ENCODE data around the gene SCCPDH. TPM values are rescaled to one million over a fixed set of nuclear protein-coding genes. Genes with fewer than 3 reads are reported as not detected.
"Not testable (repeated sequence)": the region's sequence is repeated elsewhere in the genome, so short reads cannot be mapped to it uniquely, and the experiment has no call there.

SCCPDH gene
- total RNA-seq, 1 donor from 2014 or later, result 21.3 TPM

GRCh38 chr1:246746155-246746554, 21.9 kb downstream of the SCCPDH start:
- intact Hi-C loops (cut with micrococcal nuclease), result not testable (repeated sequence)

- intact Hi-C loops (cut with micrococcal nuclease), result no loop called here
These were observed 23.8 kb downstream of the SCCPDH start for GRCh38 chr1:246748006-246748405.

- intact Hi-C loops (cut with micrococcal nuclease), result no loop called here
These were observed 24.7 kb downstream of the SCCPDH start for GRCh38 chr1:246748867-246749266.

- intact Hi-C loops (cut with micrococcal nuclease), result loop anchor here (10.0 kb wide), 1 partner anchor 1596 kb away; the partner anchor contains the start of gene KIF26B
These were observed 26.5 kb downstream of the SCCPDH start for GRCh38 chr1:246750752-246751151.

GRCh38 chr1:246753670-246754535, 29.7 kb downstream of the SCCPDH start:
- intact Hi-C loops (cut with micrococcal nuclease), result loop anchor here (1.0 to 10.0 kb wide), 3 partner anchors 65 to 1599 kb away; partner anchors contain the start of gene KIF26B

GRCh38 chr1:246755419-246755818, 31.2 kb downstream of the SCCPDH start:
- intact Hi-C loops (cut with micrococcal nuclease), result loop anchor here (10.0 kb wide), 1 partner anchor 1601 kb away; the partner anchor contains the start of gene KIF26B

- intact Hi-C loops (cut with micrococcal nuclease), result no loop called here
These were observed 36.5 kb downstream of the SCCPDH start for GRCh38 chr1:246760422-246761347.

- intact Hi-C loops (cut with micrococcal nuclease), result no loop called here
These were observed 37.2 kb downstream of the SCCPDH start for GRCh38 chr1:246761396-246761795.

GRCh38 chr1:246765521-246765920, 41.3 kb downstream of the SCCPDH start:
- intact Hi-C loops (cut with micrococcal nuclease), result no loop called here

GRCh38 chr1:246768403-246769020, 44.3 kb downstream of the SCCPDH start:
- intact Hi-C loops (cut with micrococcal nuclease), result no loop called here

- intact Hi-C loops (cut with micrococcal nuclease), result no loop called here
These were observed 45.1 kb downstream of the SCCPDH start for GRCh38 chr1:246769306-246769705.

GRCh38 chr1:246771366-246771765, 47.2 kb downstream of the SCCPDH start:
- intact Hi-C loops (cut with micrococcal nuclease), result no loop called here

- intact Hi-C loops (cut with micrococcal nuclease), result no loop called here
These were observed 48.5 kb downstream of the SCCPDH start for GRCh38 chr1:246772686-246773085.

- intact Hi-C loops (cut with micrococcal nuclease), result no loop called here
These were observed 49.0 kb downstream of the SCCPDH start for GRCh38 chr1:246773213-246773641.

- intact Hi-C loops (cut with micrococcal nuclease), result no loop called here
These were observed 51.5 kb downstream of the SCCPDH start for GRCh38 chr1:246775531-246776385.

GRCh38 chr1:246776923-246777322, 52.7 kb downstream of the SCCPDH start:
- intact Hi-C loops (cut with micrococcal nuclease), result no loop called here

- intact Hi-C loops (cut with micrococcal nuclease), result no loop called here
These were observed 54.5 kb downstream of the SCCPDH start for GRCh38 chr1:246778663-246779062.

GRCh38 chr1:246779561-246780175, 55.5 kb downstream of the SCCPDH start:
- intact Hi-C loops (cut with micrococcal nuclease), result no loop called here

- intact Hi-C loops (cut with micrococcal nuclease), result no loop called here
These were observed 56.1 kb downstream of the SCCPDH start for GRCh38 chr1:246780264-246780663.

- intact Hi-C loops (cut with micrococcal nuclease), result no loop called here
These were observed 57.0 kb downstream of the SCCPDH start for GRCh38 chr1:246781212-246781611.

All from T-helper 2 cell treated with Interferon-gamma antibody and Interleukin-4, amounts not matched to agents 100 ng/mL and 5 ng/mL, for 36 hours (primary cell).